HEK293 (cell line): ENCODE results near the gene SH2B3.

Experiments
- CTCF ChIA-PET: fragments of 350-600 bp; formaldehyde crosslinking; extraction: SDS; loops from one replicate; lab custom pipeline; 2021; ENCODE audit warnings: antibody characterized with exemption; lab: Yijun Ruan, JAX
- POLR2A ChIA-PET: fragments of 300-600 bp; formaldehyde crosslinking; extraction: SDS; loops from one replicate; lab custom pipeline; 2020; ENCODE audit warnings: antibody characterized with exemption, inconsistent platforms; lab: Yijun Ruan, JAX
- H3K27ac ChIP-seq: fragments of 200-500 bp; sonication (Bioruptor generic); 2 replicates; pipeline ENCODE4 v1.5.1; 2014; ENCODE audit warnings: low read depth, low read length, control low read depth, inconsistent platforms; ENCODE audit errors: extremely low read depth
- H3K36me3 ChIP-seq, 2 experiments: fragments of 200-500 bp in 1 of 2; sonication (Bioruptor generic) in 1 of 2; 1 replicate in 1 of 2; 2 replicates in 1 of 2; pipeline ENCODE4 v1.5.1; 2014 to 2017; ENCODE audit warnings: inconsistent platforms in 2 of 2, low read length in 2 of 2; ENCODE audit not compliant: control insufficient read depth in 2 of 2, insufficient read depth in 1 of 2
- H3K4me1 ChIP-seq: fragments of 200-500 bp; sonication (Bioruptor generic); 2 replicates; pipeline ENCODE4 v1.5.1; 2014; ENCODE audit warnings: mild to moderate bottlenecking, low read length, inconsistent platforms; ENCODE audit not compliant: control insufficient read depth, insufficient read depth
- H3K4me3 ChIP-seq: 2 replicates; pipeline ENCODE4 v1.5.1; 2011; ENCODE audit warnings: low read depth, mild to moderate bottlenecking, control low read depth, low read length, moderate library complexity
- H3K9me3 ChIP-seq: fragments of 200-500 bp; sonication (Bioruptor generic); 2 replicates; pipeline ENCODE4 v1.5.1; 2014; ENCODE audit warnings: low read depth, low read length, inconsistent platforms; ENCODE audit not compliant: control insufficient read depth, insufficient read depth
- AEBP2 ChIP-seq: fragments of 450-650 bp; formaldehyde crosslinking; IDR thresholded peaks from 2 replicates; pipeline ENCODE4 v1.5.1; 2016; ENCODE audit warnings: missing biosample characterization, missing genetic modification characterization, borderline replicate concordance
- GLI2 ChIP-seq: fragments of 450-650 bp; formaldehyde crosslinking; IDR thresholded peaks from 2 replicates; pipeline ENCODE4; 2017; ENCODE audit warnings: missing biosample characterization, missing genetic modification characterization, low read depth, borderline replicate concordance
- KLF17 ChIP-seq: fragments of 450-650 bp; formaldehyde crosslinking; IDR thresholded peaks from 2 replicates; pipeline ENCODE4 v1.5.1; 2016; ENCODE audit warnings: missing biosample characterization, missing genetic modification characterization
- MYNN ChIP-seq: fragments of 450-650 bp; formaldehyde crosslinking; IDR thresholded peaks from 2 replicates; pipeline ENCODE4 v1.5.1; 2016; ENCODE audit warnings: missing biosample characterization, missing genetic modification characterization, borderline replicate concordance
- PBX3 ChIP-seq: sonication (generic); formaldehyde crosslinking; IDR thresholded peaks from 2 replicates; pipeline ENCODE4 v1.8.1; 2022; ENCODE audit warnings: mild to moderate bottlenecking, moderate library complexity, missing genetic modification reagents
- PRDM4 ChIP-seq: fragments of 450-650 bp; formaldehyde crosslinking; IDR thresholded peaks from 2 replicates; pipeline ENCODE4 v1.5.1; 2017; ENCODE audit warnings: missing biosample characterization, missing genetic modification characterization
- TCF7L2 ChIP-seq: IDR thresholded peaks from 2 replicates; pipeline ENCODE4 v1.6.1; 2011; ENCODE audit warnings: low read depth, mild to moderate bottlenecking, inconsistent platforms, low read length, moderate library complexity, borderline replicate concordance
- TRIM28 ChIP-seq: IDR thresholded peaks from 2 replicates; pipeline ENCODE4 v1.6.1; 2011; ENCODE audit warnings: low read length, control low read depth, borderline replicate concordance
- ZBTB10 ChIP-seq: fragments of 450-650 bp; formaldehyde crosslinking; IDR thresholded peaks from 2 replicates; pipeline ENCODE4 v1.5.1; 2016; ENCODE audit warnings: missing biosample characterization, missing genetic modification characterization
- ZBTB8A ChIP-seq: fragments of 450-650 bp; formaldehyde crosslinking; IDR thresholded peaks from 2 replicates; pipeline ENCODE4 v1.5.1; 2016; ENCODE audit warnings: missing biosample characterization, missing genetic modification characterization
- ZFP3 ChIP-seq: fragments of 450-650 bp; formaldehyde crosslinking; IDR thresholded peaks from 2 replicates; pipeline ENCODE4 v1.5.1; 2016; ENCODE audit warnings: low read depth, missing biosample characterization, missing genetic modification characterization
- ZNF133 ChIP-seq: fragments of 450-650 bp; formaldehyde crosslinking; IDR thresholded peaks from 2 replicates; pipeline ENCODE4 v1.5.1; 2016; ENCODE audit warnings: missing biosample characterization, missing genetic modification characterization
- ZNF16 ChIP-seq: fragments of 450-650 bp; formaldehyde crosslinking; IDR thresholded peaks from 2 replicates; pipeline ENCODE4 v1.5.1; 2016; ENCODE audit warnings: low read depth, missing biosample characterization, missing genetic modification characterization
- ZNF391 ChIP-seq: fragments of 450-650 bp; formaldehyde crosslinking; IDR thresholded peaks from 2 replicates; pipeline ENCODE4 v1.5.1; 2016; ENCODE audit warnings: low read depth, missing biosample characterization, missing genetic modification characterization, borderline replicate concordance
- ZNF416 ChIP-seq: fragments of 450-650 bp; formaldehyde crosslinking; IDR thresholded peaks from 2 replicates; pipeline ENCODE4 v1.5.1; 2016; ENCODE audit warnings: missing biosample characterization, missing genetic modification characterization
- ZNF423 ChIP-seq: fragments of 450-650 bp; formaldehyde crosslinking; IDR thresholded peaks from 2 replicates; pipeline ENCODE4 v1.5.1; 2016; ENCODE audit warnings: missing biosample characterization, missing genetic modification characterization
- ZNF433 ChIP-seq: fragments of 450-650 bp; formaldehyde crosslinking; IDR thresholded peaks from 2 replicates; pipeline ENCODE4 v1.5.1; 2016; ENCODE audit warnings: missing biosample characterization, missing genetic modification characterization, low read depth
- ZNF501 ChIP-seq: fragments of 450-650 bp; formaldehyde crosslinking; IDR thresholded peaks from 2 replicates; pipeline ENCODE4 v1.5.1; 2016; ENCODE audit warnings: missing biosample characterization, missing genetic modification characterization
- ZNF529 ChIP-seq: fragments of 450-650 bp; formaldehyde crosslinking; IDR thresholded peaks from 2 replicates; pipeline ENCODE4 v1.5.1; 2017; ENCODE audit warnings: missing genetic modification characterization, missing biosample characterization; ENCODE audit not compliant: insufficient replicate concordance
- ZNF791 ChIP-seq: fragments of 450-650 bp; formaldehyde crosslinking; IDR thresholded peaks from 2 replicates; pipeline ENCODE4 v1.5.1; 2016; ENCODE audit warnings: missing biosample characterization, missing genetic modification characterization
- TF ChIP-seq, protein P1 (sequence below): fragments of 450-650 bp; formaldehyde crosslinking; IDR thresholded peaks from 2 replicates; pipeline ENCODE4 v1.5.1; 2016; ENCODE audit warnings: missing biosample characterization, missing genetic modification characterization

Gene SH2B3

DNA sequence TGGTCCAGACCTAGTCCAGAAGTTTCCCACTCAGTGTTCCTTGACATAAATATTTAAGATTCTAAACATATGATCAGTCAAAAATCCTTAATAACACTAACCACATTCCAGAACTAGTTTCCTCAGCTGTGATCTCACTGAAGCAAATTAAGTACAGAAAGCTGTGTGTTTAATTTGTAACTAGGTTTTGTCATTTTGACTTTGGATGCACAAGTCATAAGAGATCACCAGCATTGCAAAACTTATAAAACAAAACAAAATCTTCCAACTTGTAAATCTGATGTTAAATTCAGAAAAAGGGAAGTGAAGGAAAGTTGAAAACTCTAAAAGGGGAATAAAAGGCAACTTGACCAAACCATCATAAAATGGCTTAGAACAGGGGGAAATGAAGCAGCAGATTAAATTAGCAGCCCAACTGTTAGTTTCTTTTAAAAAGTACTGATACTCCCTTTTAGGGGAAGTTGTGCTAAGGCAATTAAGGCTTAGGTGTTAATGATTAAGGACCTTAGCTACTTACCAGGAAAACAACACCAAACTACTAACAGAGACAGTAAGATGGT, 56.6 kb downstream of the SH2B3 start:
- Histone ChIP-seq H3K36me3 (peaks cover 27 to 50% of the 10 kb centered on the region in 2 experiments), H3K27ac (no peak overlapping the region), H3K4me3 (no peak overlapping the region), H3K9me3 (no peaks in the 10 kb centered on the region), H3K4me1 (no peaks in the 10 kb centered on the region)
- CTCF ChIA-PET: interaction anchor here (2.6 to 4.4 kb wide), 2 partner anchors 11 to 65 kb away, joined by 15 to 31 read pairs; no protein-coding TSS in a partner anchor
- TF ChIP-seq ZNF433 (tag by site-specific recombination) (no peak), PRDM4 (tag by site-specific recombination) (no peak), AEBP2 (no peak), ZNF416 (tag by site-specific recombination) (no peak), ZNF791 (tag by site-specific recombination) (no peak), TCF7L2 (no peak), ZNF16 (no peak), ZBTB10 (tag by site-specific recombination) (no peak), ZFP3 (tag by site-specific recombination) (no peak), ZNF501 (tag by site-specific recombination) (no peak), ZNF529 (no peak), TRIM28 (no peak), PBX3 (CRISPR knock-in tag) (no peak), ZNF133 (no peak)
- POLR2A ChIA-PET: no interaction called here

- no peaks in the 10 kb centered on the region for H3K9me3 ChIP-seq
- POLR2A ChIA-PET: interaction anchor here (0.5 kb wide), 1 partner anchor 957 kb away, joined by 3 read pairs; no protein-coding TSS in a partner anchor
- peaks cover 50 to 55% of the 10 kb centered on the region in 2 experiments for H3K36me3 ChIP-seq
These were observed 61.6 kb downstream of the SH2B3 start for GRCh38 chr12:111467092-111467856.

More at GRCh38 chr12:111467092-111467856, 61.6 kb downstream of the SH2B3 start:
- Histone ChIP-seq H3K4me3 (no peak overlapping the region), H3K27ac (no peak overlapping the region), H3K4me1 (no peaks in the 10 kb centered on the region)
- no peak for TF ChIP-seq GLI2 (tag by site-specific recombination)
- no peak for TF ChIP-seq ZNF391
- TF ChIP-seq MYNN: no peak
- no peak for TF ChIP-seq KLF17 (tag by site-specific recombination)
- TF ChIP-seq ZBTB8A (tag by site-specific recombination): no peak
- TF ChIP-seq, protein P1, sequence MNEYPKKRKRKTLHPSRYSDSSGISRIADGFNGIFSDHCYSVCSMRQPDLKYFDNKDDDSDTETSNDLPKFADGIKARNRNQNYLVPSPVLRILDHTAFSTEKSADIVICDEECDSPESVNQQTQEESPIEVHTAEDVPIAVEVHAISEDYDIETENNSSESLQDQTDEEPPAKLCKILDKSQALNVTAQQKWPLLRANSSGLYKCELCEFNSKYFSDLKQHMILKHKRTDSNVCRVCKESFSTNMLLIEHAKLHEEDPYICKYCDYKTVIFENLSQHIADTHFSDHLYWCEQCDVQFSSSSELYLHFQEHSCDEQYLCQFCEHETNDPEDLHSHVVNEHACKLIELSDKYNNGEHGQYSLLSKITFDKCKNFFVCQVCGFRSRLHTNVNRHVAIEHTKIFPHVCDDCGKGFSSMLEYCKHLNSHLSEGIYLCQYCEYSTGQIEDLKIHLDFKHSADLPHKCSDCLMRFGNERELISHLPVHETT: no peak
- TF ChIP-seq ZNF423 (tag by site-specific recombination): no peak
- CTCF ChIA-PET: interaction anchor here (1.6 to 1.7 kb wide), 2 partner anchors 15 to 70 kb away, joined by 4 to 6 read pairs; no protein-coding TSS in a partner anchor
